A549 (cell line): Measurements from ENCODE around the gene MOV10L1. TPM values are rescaled to one million over a fixed set of nuclear protein-coding genes. Genes with fewer than 3 reads are reported as not detected.

Source experiments
- ATAC-seq, 2 experiments: fragments of 200-7000 bp in 1 of 2; fragments of >200 bp in 1 of 2; cut with Nextera tagmentation in 1 of 2; cut with Tn5 transposase in 1 of 2; 3 replicates each; pipeline versions ENCODE4 v1.8.0 to v1.9.1; 2018 to 2020; ENCODE audit warnings: mild to moderate bottlenecking in 1 of 2, moderate library complexity in 1 of 2
- CTCF ChIA-PET: fragments of 300-600 bp; sonication (Branson Sonifier 250); formaldehyde crosslinking; extraction: SDS; loops from one replicate; lab custom pipeline; 2021; ENCODE audit warnings: antibody characterized with exemption, inconsistent platforms; lab: Yijun Ruan, JAX
- POLR2A ChIA-PET: fragments of 350-600 bp; formaldehyde crosslinking; extraction: SDS; loops from one replicate; lab custom pipeline; 2021; ENCODE audit warnings: antibody characterized with exemption, inconsistent platforms; lab: Yijun Ruan, JAX
- DNase-seq, 2 experiments: peaks; one replicate each; pipeline versions ENCODE4 v3.0.0 to v3.0.0-alpha.2; 2011 to 2016; ENCODE audit warnings: low read depth in 1 of 2, low spot score in 1 of 2
- FAIRE-seq: peaks from 2 replicates; lab custom pipeline; 2011; peaks lifted over from hg19 to GRCh38; lab: Jason Lieb, UNC
- H3K27ac ChIP-seq, 2 experiments: fragments of >200 bp; sonication (Bioruptor Twin); formaldehyde crosslinking; 3 replicates each; pipeline ENCODE4 v1.5.1; 2016 to 2017
- H3K4me1 ChIP-seq: fragments of >200 bp; sonication (Bioruptor Twin); formaldehyde crosslinking; 3 replicates; pipeline ENCODE4 v1.6.1; 2016
- H3K4me2 ChIP-seq: fragments of >200 bp; sonication (Bioruptor Twin); formaldehyde crosslinking; 3 replicates; pipeline ENCODE4 v1.6.1; 2016
- H3K4me3 ChIP-seq: fragments of >200 bp; sonication (Bioruptor Twin); formaldehyde crosslinking; 3 replicates; pipeline ENCODE4 v1.5.1; 2016
- H3K9me3 ChIP-seq: fragments of >200 bp; sonication (Bioruptor Twin); formaldehyde crosslinking; 3 replicates; pipeline ENCODE4 v1.6.1; 2016
- BCL3 ChIP-seq: fragments of >200 bp; sonication (Bioruptor Twin); formaldehyde crosslinking; IDR thresholded peaks from 3 replicates; pipeline ENCODE4 v1.6.1; 2016
- BHLHE40 ChIP-seq: IDR thresholded peaks from 2 replicates; pipeline ENCODE4 v1.6.1; 2012; ENCODE audit warnings: low read depth, low read length, inconsistent platforms
- CEBPB ChIP-seq, 2 experiments: fragments of >200 bp in 1 of 2; sonication (Bioruptor Twin) in 1 of 2; formaldehyde crosslinking in 1 of 2; IDR thresholded peaks; 2 replicates each; pipeline ENCODE4 v1.6.1; 2012 to 2016
- CHD4 ChIP-seq: fragments of 200-600 bp; sonication (generic); IDR thresholded peaks from 2 replicates; pipeline ENCODE4 v1.6.1; 2016; ENCODE audit warnings: antibody characterized with exemption, mild to moderate bottlenecking, borderline replicate concordance
- EHMT2 ChIP-seq: fragments of 200-600 bp; sonication (generic); IDR thresholded peaks from 2 replicates; pipeline ENCODE4 v1.6.1; 2016; ENCODE audit warnings: antibody characterized with exemption, low read depth, mild to moderate bottlenecking, moderate library complexity
- FOSL2 ChIP-seq, 2 experiments: fragments of 450-650 bp in 1 of 2; fragments of >200 bp in 1 of 2; sonication (Bioruptor Twin) in 1 of 2; formaldehyde crosslinking; IDR thresholded peaks; 2 replicates each; pipeline versions ENCODE4 v1.5.0 to v1.6.1; 2016 to 2020; ENCODE audit warnings: mild to moderate bottlenecking in 1 of 2, moderate library complexity in 1 of 2
- GATA3 ChIP-seq: IDR thresholded peaks from 2 replicates; pipeline ENCODE4 v1.6.1; 2012; ENCODE audit warnings: borderline replicate concordance
- HOXA7 ChIP-seq: fragments of 250-450 bp; sonication (Bioruptor Pico); IDR thresholded peaks from 2 replicates; pipeline ENCODE4 v1.5.0; 2020; ENCODE audit warnings: mild to moderate bottlenecking, moderate library complexity
- HOXB13 ChIP-seq: fragments of 250-450 bp; sonication (Bioruptor Pico); IDR thresholded peaks from 2 replicates; pipeline ENCODE4 v1.5.0; 2020; ENCODE audit warnings: low read depth, mild to moderate bottlenecking, moderate library complexity
- HOXB5 ChIP-seq: fragments of 250-450 bp; sonication (Bioruptor Pico); IDR thresholded peaks from 2 replicates; pipeline ENCODE4 v1.5.0; 2020; ENCODE audit warnings: mild to moderate bottlenecking, moderate library complexity
- JUNB ChIP-seq: fragments of >200 bp; sonication (Bioruptor Twin); formaldehyde crosslinking; IDR thresholded peaks from 2 replicates; pipeline ENCODE4 v1.6.1; 2016
- KDM1A ChIP-seq: fragments of 200-600 bp; sonication (generic); IDR thresholded peaks from 2 replicates; pipeline ENCODE4 v1.6.1; 2016; ENCODE audit warnings: low read depth, mild to moderate bottlenecking
- MAFK ChIP-seq: fragments of 450-650 bp; IDR thresholded peaks from 2 replicates; pipeline ENCODE4 v1.6.1; 2014; ENCODE audit not compliant: partially characterized antibody
- MAZ ChIP-seq: fragments of 150-350 bp; IDR thresholded peaks from 2 replicates; pipeline ENCODE4 v1.6.1; 2014; ENCODE audit warnings: antibody characterized with exemption, low read depth, low read length, borderline replicate concordance
- NPAS2 ChIP-seq: fragments of 250-450 bp; sonication (Bioruptor Pico); IDR thresholded peaks from 2 replicates; pipeline ENCODE4 v1.8.0; 2022; ENCODE audit warnings: mild to moderate bottlenecking, moderate library complexity, borderline replicate concordance
- NR3C1 ChIP-seq: fragments of >200 bp; sonication (Bioruptor Twin); formaldehyde crosslinking; IDR thresholded peaks from 3 replicates; pipeline ENCODE4 v1.6.1; 2017
- POLR2A ChIP-seq: IDR thresholded peaks from 2 replicates; pipeline ENCODE4 v1.6.1; 2012; ENCODE audit warnings: mild to moderate bottlenecking, low read length
- POLR2AphosphoS2 ChIP-seq: conservative IDR thresholded peaks from 2 replicates; pipeline ENCODE4 v1.6.1; 2012; ENCODE audit warnings: low read length, improper control_type of control experiment, inconsistent platforms
- RARB ChIP-seq: fragments of 250-450 bp; sonication (Bioruptor Pico); IDR thresholded peaks from 2 replicates; pipeline ENCODE4 v1.8.0; 2021; ENCODE audit warnings: mild to moderate bottlenecking, moderate library complexity
- RCOR1 ChIP-seq: fragments of 150-350 bp; IDR thresholded peaks from 2 replicates; pipeline ENCODE4 v1.6.1; 2014; ENCODE audit warnings: antibody characterized with exemption, low read length, low read depth
- RFX5 ChIP-seq: fragments of 450-650 bp; IDR thresholded peaks from 2 replicates; pipeline ENCODE4 v1.7.1; 2014; ENCODE audit warnings: antibody characterized with exemption, mild to moderate bottlenecking, moderate library complexity
- SREBF2 ChIP-seq: fragments of 450-650 bp; IDR thresholded peaks from 2 replicates; pipeline ENCODE4 v1.6.1; 2014; ENCODE audit warnings: mild to moderate bottlenecking, moderate library complexity
- TFCP2L1 ChIP-seq: fragments of 250-450 bp; sonication (Bioruptor Pico); IDR thresholded peaks from 2 replicates; pipeline ENCODE4 v1.5.0; 2021; ENCODE audit warnings: mild to moderate bottlenecking
- WGBS: methylation state at CpG from one replicate; pipeline ENCODE4 v1.1.6; 2017; ENCODE audit errors: missing lambda C conversion rate; 5-methylcytosine and 5-hydroxymethylcytosine counted together
- polyA plus RNA-seq, 4 experiments: library from polyadenylated mRNA; depleted of rRNA in 3 of 4; stranded (reverse); fragments of >200 nt; fragmentation: RNase III in 1 of 4; extraction: RNeasy Plus Mini Kit Qiagen cat#74134 plus additional on column Dnase treatment in 1 of 4; gene quantifications; 2 replicates in 3 of 4; 3 replicates in 1 of 4; pipeline ENCODE4 v1.2.3, GENCODE V29; 2011 to 2017
- TF ChIP-seq, protein P1 (sequence below): fragments of >200 bp; sonication (Bioruptor Twin); formaldehyde crosslinking; IDR thresholded peaks from 3 replicates; pipeline ENCODE4 v1.5.1; 2016
- TF ChIP-seq, protein P2 (sequence below): IDR thresholded peaks from 2 replicates; pipeline ENCODE4 v1.6.1; 2012; ENCODE audit warnings: low read depth, borderline replicate concordance

Gene MOV10L1
- polyA plus RNA-seq, 2 of the 4 experiments (the other 2 are of a cell fraction): 0.04 TPM

GRCh38 chr22:50119169-50119767 lies 29.5 kb downstream of the MOV10L1 start:
- TF ChIP-seq SREBF2 (no peak), GATA3 (no peak), RARB (CRISPR knock-in tag) (no peak), POLR2AphosphoS2 (no peak), RCOR1 (no peak), CHD4 (no peak), BHLHE40 (no peak), HOXB13 (CRISPR knock-in tag) (no peak), POLR2A (no peak), CEBPB (IDR thresholded peaks at IDR 0.05) (no peak), HOXB5 (CRISPR knock-in tag) (no peak), MAFK (no peak), RFX5 (no peak), HOXA7 (CRISPR knock-in tag) (no peak), KDM1A (no peak), NR3C1 (no peak)
- TF ChIP-seq, protein P1, sequence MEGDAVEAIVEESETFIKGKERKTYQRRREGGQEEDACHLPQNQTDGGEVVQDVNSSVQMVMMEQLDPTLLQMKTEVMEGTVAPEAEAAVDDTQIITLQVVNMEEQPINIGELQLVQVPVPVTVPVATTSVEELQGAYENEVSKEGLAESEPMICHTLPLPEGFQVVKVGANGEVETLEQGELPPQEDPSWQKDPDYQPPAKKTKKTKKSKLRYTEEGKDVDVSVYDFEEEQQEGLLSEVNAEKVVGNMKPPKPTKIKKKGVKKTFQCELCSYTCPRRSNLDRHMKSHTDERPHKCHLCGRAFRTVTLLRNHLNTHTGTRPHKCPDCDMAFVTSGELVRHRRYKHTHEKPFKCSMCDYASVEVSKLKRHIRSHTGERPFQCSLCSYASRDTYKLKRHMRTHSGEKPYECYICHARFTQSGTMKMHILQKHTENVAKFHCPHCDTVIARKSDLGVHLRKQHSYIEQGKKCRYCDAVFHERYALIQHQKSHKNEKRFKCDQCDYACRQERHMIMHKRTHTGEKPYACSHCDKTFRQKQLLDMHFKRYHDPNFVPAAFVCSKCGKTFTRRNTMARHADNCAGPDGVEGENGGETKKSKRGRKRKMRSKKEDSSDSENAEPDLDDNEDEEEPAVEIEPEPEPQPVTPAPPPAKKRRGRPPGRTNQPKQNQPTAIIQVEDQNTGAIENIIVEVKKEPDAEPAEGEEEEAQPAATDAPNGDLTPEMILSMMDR: no peak
- TF ChIP-seq, protein P2, sequence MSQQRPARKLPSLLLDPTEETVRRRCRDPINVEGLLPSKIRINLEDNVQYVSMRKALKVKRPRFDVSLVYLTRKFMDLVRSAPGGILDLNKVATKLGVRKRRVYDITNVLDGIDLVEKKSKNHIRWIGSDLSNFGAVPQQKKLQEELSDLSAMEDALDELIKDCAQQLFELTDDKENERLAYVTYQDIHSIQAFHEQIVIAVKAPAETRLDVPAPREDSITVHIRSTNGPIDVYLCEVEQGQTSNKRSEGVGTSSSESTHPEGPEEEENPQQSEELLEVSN: no peak
- DNase-seq: no peak
- Histone ChIP-seq H3K27ac (peak overlapping the region in 1 of 2 experiments; percentile 23; a peak in 1 of 6 replicates), H3K4me2 (no peak overlapping the region), H3K9me3 (peaks cover 12% of the 10 kb centered on the region; the same call in 2 of the 3 replicates), H3K4me1 (peaks cover 14% of the 10 kb centered on the region; the same call in 2 of the 3 replicates), H3K4me3 (no peak overlapping the region)
- no peak for FAIRE-seq
- 73% methylated on average over 8 of the region's 14 CpGs for WGBS
- no peak for ATAC-seq
- CTCF ChIA-PET: interaction anchor here (1.0 kb wide), 1 partner anchor 11 kb away, joined by 3 read pairs; no protein-coding TSS in a partner anchor
- POLR2A ChIA-PET: no interaction called here

GRCh38 chr22:50119768-50120251 lies 30.0 kb downstream of the MOV10L1 start:
- POLR2A ChIA-PET: no interaction called here

GRCh38 chr22:50121202-50121740 lies 31.5 kb downstream of the MOV10L1 start:
- CTCF ChIA-PET: interaction anchor here (1.2 kb wide), 1 partner anchor 111 kb away, joined by 3 read pairs; no protein-coding TSS in a partner anchor
- Histone ChIP-seq H3K27ac (no peak overlapping the region), H3K9me3 (peaks cover 15% of the 10 kb centered on the region; the same call in 2 of the 3 replicates), H3K4me2 (no peak overlapping the region), H3K4me3 (no peak overlapping the region), H3K4me1 (peaks cover 9% of the 10 kb centered on the region; the same call in 2 of the 3 replicates)
- ATAC-seq (no peak), FAIRE-seq (no peak), DNase-seq (no peak)
- 56% methylated on average over 9 of the region's 11 CpGs for WGBS
- POLR2A ChIA-PET: no interaction called here
- no peak for TF ChIP-seq MAZ
- TF ChIP-seq FOSL2 (IDR thresholded peaks at IDR 0.05): no peak
- no peak for TF ChIP-seq FOSL2 (CRISPR knock-in tag; IDR thresholded peaks at IDR 0.05)
- no peak for TF ChIP-seq NPAS2 (CRISPR knock-in tag)
- TF ChIP-seq EHMT2: no peak
- TF ChIP-seq JUNB: no peak
- no peak for TF ChIP-seq KDM1A
- TF ChIP-seq TFCP2L1 (CRISPR knock-in tag): no peak
- TF ChIP-seq POLR2AphosphoS2: no peak
- TF ChIP-seq BCL3: no peak
- TF ChIP-seq NR3C1: no peak

More at GRCh38 chr22:50119768-50120251, 30.0 kb downstream of the MOV10L1 start:
- no peak for DNase-seq
- peaks cover 15% of the 10 kb centered on the region; the same call in 2 of the 3 replicates for H3K9me3 ChIP-seq
- CTCF ChIA-PET: interaction anchor here (1.0 kb wide), 1 partner anchor 12 kb away, joined by 3 read pairs; no protein-coding TSS in a partner anchor
- ATAC-seq: no peak; a peak in 2 of 6 replicates
- WGBS: 48% methylated on average over 6 of the region's 6 CpGs
- no peak overlapping the region for H3K4me2 ChIP-seq
- H3K4me3 ChIP-seq: no peak overlapping the region
- TF ChIP-seq, protein P2: no peak
- TF ChIP-seq MAFK: peak; percentile 3
- H3K27ac ChIP-seq: no peak overlapping the region
- FAIRE-seq: no peak
- peaks cover 9% of the 10 kb centered on the region; the same call in 2 of the 3 replicates for H3K4me1 ChIP-seq
